Globus pallidus (tissue), 1 donor: ENCODE measurements around the gene PDE7B.
A peak's percentile ranks its signal among the peaks of the same experiment; 100 is the strongest.
"Not testable (repeated sequence)": the region's sequence is repeated elsewhere in the genome, so short reads cannot be mapped to it uniquely, and the experiment has no call there.

Experiments
- DNase-seq: peaks from one replicate; pipeline ENCODE4 v3.0.0-alpha.2; 2015; ENCODE audit warnings: low spot score

Gene PDE7B

GRCh38 chr6:136191606-136192312 lies 340.3 kb downstream of the PDE7B start:
- DNase-seq, result no peak

DNA sequence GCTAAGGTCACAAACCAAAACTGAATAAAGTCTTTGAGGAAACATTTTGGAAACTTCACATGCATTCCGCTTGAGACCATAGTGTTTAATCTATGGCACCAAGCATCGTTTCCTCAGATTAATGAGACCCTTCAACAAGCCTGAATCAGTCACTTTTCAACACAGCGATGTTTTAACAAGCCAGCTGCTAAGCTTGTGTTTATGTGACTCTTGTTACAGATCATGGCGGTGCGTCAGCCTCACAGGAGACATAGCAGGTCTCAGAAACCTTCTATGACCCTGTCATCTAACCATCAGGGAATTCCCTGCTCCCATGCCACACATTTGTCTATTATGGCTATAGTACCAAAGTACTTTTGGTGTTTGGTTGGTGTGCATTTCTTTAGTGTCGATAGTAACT lies 341.4 kb downstream of the PDE7B start:
- DNase-seq, result no peak

- DNase-seq, result no peak
Measured at GRCh38 chr6:136201732-136202131, 350.2 kb downstream of the PDE7B start.

GRCh38 chr6:136208783-136209182 lies 357.3 kb downstream of the PDE7B start:
- no peak for DNase-seq

DNA sequence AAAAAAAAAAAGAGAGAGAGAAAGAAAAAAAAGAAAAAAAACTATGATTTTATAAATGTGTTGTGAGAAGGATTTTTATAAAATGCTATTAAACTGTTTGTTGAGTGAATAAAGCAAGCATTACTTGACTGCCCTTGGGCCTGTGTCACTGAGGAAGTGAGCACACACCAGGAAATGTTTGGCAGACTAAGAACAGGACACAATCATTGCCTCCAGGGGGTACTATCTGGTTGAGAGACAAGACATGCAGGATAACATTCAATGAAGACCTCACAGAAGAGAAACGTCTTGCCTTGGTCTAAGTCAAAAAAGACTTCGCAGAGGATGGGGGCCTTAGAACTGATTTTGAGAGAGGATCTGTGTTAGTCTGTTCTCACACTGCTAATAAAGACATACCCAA lies 358.0 kb downstream of the PDE7B start:
- DNase-seq, result no peak

- DNase-seq, result no peak
Measured at GRCh38 chr6:136210398-136211165, 359.1 kb downstream of the PDE7B start.

GRCh38 chr6:136212608-136213007 lies 361.1 kb downstream of the PDE7B start:
- no peak for DNase-seq

GRCh38 chr6:136213012-136213539 lies 361.6 kb downstream of the PDE7B start:
- DNase-seq, result no peak

GRCh38 chr6:136213853-136214252 lies 362.4 kb downstream of the PDE7B start:
- no peak for DNase-seq

- DNase-seq, result no peak
Measured at GRCh38 chr6:136216503-136217401, 365.3 kb downstream of the PDE7B start.

GRCh38 chr6:136224974-136225373 lies 373.5 kb downstream of the PDE7B start:
- not testable (repeated sequence) for DNase-seq

DNA sequence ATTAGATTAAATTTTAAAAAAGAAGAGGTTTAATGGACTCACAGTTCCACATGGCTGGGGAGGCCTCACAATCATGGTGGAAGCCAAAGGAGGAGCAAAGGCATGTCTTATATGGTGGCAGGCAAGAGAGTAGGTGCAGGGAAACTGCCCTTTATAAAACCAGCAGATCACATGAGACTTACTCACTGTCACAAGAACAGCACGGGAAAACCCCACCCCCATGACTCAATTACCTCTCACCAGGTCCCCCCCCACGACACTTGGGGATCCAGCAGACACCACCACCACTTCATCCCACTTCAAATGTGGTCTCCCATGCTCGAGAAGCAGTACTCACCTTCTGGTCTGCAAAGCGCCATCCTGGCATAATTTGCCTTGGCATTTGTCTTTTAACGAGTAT lies 374.0 kb downstream of the PDE7B start:
- no peak for DNase-seq

DNA sequence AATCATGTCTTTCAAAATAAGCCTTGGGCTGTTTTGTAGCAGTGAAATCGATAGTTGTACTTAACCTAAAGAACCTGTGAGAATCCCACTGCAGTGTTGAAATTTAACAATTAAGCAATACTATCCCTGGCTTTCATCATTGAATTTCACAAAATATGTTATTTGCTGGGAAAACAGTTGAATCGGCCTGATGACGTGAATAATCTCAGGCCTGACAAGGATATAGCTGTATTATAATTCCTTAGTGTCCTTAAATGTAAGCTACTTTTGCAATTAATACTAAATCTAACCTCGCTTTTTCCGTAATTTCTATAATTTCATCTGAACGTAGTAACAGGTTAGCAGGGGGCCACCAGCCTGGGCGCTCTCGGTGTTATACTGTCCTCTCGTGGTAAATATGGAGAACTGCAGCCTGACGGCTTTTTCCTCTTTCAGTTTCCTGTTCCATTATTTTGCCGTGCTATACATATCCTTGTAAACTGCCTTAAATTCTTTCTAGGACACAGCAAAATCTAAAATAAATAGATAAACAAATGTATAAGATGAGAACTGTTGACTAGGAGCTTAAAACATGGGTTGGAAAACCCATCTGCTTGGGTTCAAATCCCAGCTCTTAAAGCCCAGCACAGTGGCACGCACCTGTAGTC lies 374.6 kb downstream of the PDE7B start:
- peak; percentile 44 for DNase-seq

DNA sequence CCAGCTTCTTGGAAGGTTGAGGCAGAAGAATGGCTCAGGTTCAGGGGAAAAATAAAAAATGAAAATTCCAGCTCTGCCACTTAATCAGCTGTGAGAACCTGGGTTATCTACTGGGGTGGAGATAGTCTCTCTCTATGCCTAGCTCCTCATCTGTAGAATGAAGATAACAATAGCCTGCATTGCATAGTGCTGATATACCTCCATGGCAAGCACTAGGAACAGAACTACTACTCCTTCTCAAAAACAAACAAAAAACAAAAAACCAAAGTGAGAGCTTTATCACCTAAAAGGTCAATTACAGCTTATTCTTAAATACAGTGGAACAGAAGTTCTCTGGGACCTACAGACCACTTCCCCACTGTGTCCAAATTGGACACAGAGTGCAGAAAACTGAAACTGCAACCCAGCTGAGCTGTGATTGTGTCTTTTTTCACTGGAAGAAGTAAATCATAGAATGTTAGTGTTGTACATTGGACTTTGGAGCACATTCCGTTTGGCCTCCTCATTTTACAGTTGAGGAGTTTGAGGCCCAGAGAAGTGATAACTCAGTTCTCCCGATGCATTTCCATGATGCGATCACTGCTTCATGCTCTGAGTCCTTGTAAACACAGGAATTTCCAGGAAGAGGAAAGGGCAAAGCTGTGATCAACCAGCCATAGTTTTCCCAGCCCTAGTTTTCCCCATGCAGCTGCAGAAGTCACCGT lies 375.3 kb downstream of the PDE7B start:
- DNase-seq, result no peak

- DNase-seq, result peak; percentile 41
Measured at GRCh38 chr6:136228814-136229213, 377.3 kb downstream of the PDE7B start.

GRCh38 chr6:136230219-136230853 lies 378.8 kb downstream of the PDE7B start:
- no peak for DNase-seq

DNA sequence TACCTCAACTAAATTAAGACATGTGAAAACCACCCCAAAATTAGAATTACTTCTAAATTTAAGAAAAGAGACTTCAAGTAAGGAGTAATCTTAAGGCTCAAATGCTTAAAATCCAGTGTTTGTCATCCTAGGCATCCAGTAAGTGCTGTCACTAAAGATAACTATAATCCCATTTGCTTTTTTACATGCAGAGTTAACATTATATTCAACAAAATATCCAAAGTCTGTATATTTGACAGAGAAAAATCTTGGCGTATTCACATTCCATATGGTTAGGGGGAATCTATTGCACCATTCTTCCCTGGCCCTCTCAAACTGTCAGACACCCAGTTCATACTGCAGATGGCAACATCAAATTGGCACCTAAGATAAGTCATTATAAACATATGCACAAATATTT lies 381.2 kb downstream of the PDE7B start:
- no peak for DNase-seq

DNA sequence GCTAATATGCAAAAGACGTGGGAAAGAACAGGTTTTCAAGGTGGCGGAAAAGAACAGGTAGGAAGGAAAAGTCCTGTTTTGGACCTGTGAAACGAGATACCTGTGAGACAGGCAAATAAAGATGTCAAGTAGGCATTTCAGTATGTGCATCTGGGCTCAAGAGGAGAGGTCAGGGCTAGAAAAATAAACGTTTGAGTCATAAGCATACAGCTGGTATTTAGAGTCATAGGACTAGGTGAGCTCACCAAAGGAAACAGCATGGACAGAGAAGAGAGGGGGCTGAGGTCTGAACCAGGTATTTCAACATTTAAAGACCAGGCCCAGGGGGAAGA lies 383.7 kb downstream of the PDE7B start:
- DNase-seq, result no peak

DNA sequence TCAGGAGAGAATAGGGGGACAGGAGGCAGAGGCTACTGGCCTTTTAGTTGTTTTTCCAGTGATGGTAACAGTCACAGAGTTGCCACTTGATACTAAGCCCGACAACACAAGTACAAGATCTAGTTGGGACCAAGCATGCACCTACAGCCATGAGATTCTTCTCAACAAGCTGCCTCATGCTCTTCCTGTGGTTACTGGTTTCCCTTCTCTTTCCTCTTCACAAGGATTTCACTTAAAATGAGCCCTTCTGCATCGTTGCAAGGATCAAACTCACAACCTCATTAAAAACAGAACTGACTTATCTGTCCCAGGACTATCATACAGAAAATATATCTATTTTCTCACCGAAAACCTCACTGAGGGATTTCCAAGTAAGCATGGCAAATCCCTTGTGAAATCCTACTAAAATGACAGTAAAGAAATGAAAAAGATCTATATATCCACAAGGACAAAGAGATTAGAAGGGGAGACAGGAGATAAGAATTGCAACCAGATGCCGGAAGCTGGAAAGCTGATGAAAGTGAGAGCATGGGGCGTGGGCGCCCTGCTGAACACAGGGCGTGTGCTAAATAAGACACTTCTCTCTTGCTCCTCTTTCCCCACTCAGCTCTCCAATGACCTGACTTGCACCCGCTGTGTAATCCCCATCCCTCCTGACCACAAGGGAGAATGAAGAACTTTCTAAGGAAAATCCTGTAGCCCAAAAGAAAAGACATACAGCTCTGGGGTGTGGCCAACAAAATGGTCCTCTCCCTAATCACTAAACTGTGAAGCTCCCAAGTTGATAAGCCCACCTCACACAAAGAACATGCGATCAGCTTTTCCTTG lies 385.2 kb downstream of the PDE7B start:
- no peak for DNase-seq

DNA sequence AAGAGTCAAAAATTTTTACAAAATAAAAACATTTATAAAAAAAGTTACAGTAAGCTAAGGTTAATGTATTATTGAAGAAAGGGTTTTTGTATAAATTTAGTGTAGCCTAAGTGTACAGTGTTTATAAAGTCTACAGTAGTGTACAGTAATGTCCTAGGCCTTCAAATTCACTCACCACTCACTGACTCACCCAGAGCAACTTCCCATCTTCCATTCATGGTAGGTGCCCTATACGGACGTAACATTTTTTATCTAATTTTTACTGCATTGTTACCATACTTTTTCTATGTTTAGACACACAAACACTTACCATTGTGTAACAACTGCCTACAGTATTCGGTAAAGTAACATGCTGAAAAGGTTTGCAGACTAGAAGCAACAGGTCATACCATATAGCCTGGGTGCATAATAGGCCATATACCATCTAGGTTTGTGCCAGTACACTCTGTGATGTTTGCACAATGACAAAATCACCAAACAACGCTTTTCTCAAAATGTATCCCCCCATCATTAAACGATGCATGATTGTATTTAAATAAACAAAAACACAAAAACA lies 392.6 kb downstream of the PDE7B start:
- no peak for DNase-seq
